ENCODE measurements around the gene EIF5A2. TPM values are rescaled to one million over a fixed set of nuclear protein-coding genes. Genes with fewer than 3 reads are reported as not detected.
"Not testable (repeated sequence)": the region's sequence is repeated elsewhere in the genome, so short reads cannot be mapped to it uniquely, and the experiment has no call there.

The EIF5A2 gene
- total and polyA plus RNA-seq, 10 of the 15 experiments (the other 5 are each of a cell fraction or from before 2014, with no cell fraction given) = 0.76 to 3.0 (median 2.2) TPM

GRCh38 chr3:170923553-170923952, 15.1 kb upstream of the EIF5A2 start:
- H3K9me3 ChIP-seq (replicated peaks; ENCODE audit: control insufficient read depth, insufficient read depth, low read length); H3K27me3 ChIP-seq (replicated peaks in 1 of 2; ENCODE audit: control insufficient read depth in 2 of 2, insufficient read depth in 2 of 2, low read length in 1 of 2); intact Hi-C loops (cut with micrococcal nuclease; ENCODE audit: unreplicated experiment); H3K79me2 ChIP-seq (ENCODE audit: control insufficient read depth, insufficient read depth, low read length); ATAC-seq; H3K27ac ChIP-seq (ENCODE audit: control insufficient read depth, insufficient read depth); H3K4me1 ChIP-seq (ENCODE audit: control insufficient read depth, insufficient read depth, low read length); SMC1A ChIA-PET (ENCODE audit: uncharacterized antibody, unreplicated experiment); H3K4me2 ChIP-seq (ENCODE audit: control insufficient read depth, insufficient read depth); H2AFZ ChIP-seq (ENCODE audit: control insufficient read depth, low read depth, low read length); POLR2A ChIA-PET; BruUV-seq (replicated peaks); DNase-seq (ENCODE audit: low read depth, low spot score); H4K20me1 ChIP-seq (ENCODE audit: control insufficient read depth, insufficient read depth); FAIRE-seq; H3K36me3 ChIP-seq (ENCODE audit: control insufficient read depth in 2 of 2, insufficient read depth in 2 of 2, low read length in 1 of 2); CTCF ChIA-PET; in situ Hi-C loops (cut with MboI); H3K9ac ChIP-seq (ENCODE audit: control insufficient read depth, insufficient read depth, low read length); RAD21 ChIA-PET (ENCODE audit: unreplicated experiment); H3K4me3 ChIP-seq: not testable (repeated sequence)
- WGBS (ENCODE audit: insufficient coverage, insufficient replicate concordance, low lambda C conversion rate, missing lambda C conversion rate) = 89% methylated on average over 12 of the region's 27 CpGs

- 19% methylated on average over 4 of the region's 4 CpGs for WGBS (ENCODE audit: insufficient coverage, insufficient replicate concordance, low lambda C conversion rate, missing lambda C conversion rate)
- DNase-seq (ENCODE audit: low read depth, low spot score) = no peak
- H3K27ac ChIP-seq (ENCODE audit: control insufficient read depth, insufficient read depth) = no peak overlapping the region
- BruUV-seq (replicated peaks) = no TSS peak
- POLR2A ChIA-PET = no interaction called here
- no peaks in the 10 kb centered on the region for H3K36me3 ChIP-seq (ENCODE audit: control insufficient read depth in 2 of 2, insufficient read depth in 2 of 2, low read length in 1 of 2)
- no peak overlapping the region for H3K4me2 ChIP-seq (ENCODE audit: control insufficient read depth, insufficient read depth)
- in situ Hi-C loops (cut with MboI) (no loop called here), intact Hi-C loops (cut with micrococcal nuclease; ENCODE audit: unreplicated experiment) (no loop called here)
- no peak overlapping the region for H2AFZ ChIP-seq (ENCODE audit: control insufficient read depth, low read depth, low read length)
- no peak for ATAC-seq
- RAD21 ChIA-PET (ENCODE audit: unreplicated experiment) = no interaction called here
- no peak for TF ChIP-seq ATF3 (IDR thresholded peaks at IDR 0.05; ENCODE audit: borderline replicate concordance, extremely low read depth, low read depth, low read length)
- no peak for TF ChIP-seq HDAC6 (IDR thresholded peaks at IDR 0.05; ENCODE audit: unreplicated experiment)
- TF ChIP-seq PML (IDR thresholded peaks at IDR 0.05; ENCODE audit: low read length) = no peak
- no peak for TF ChIP-seq ZZZ3 (IDR thresholded peaks at IDR 0.05; ENCODE audit: control insufficient read depth, insufficient read length, low read depth)
- TF ChIP-seq NFYB (IDR thresholded peaks at IDR 0.05; ENCODE audit: insufficient read depth, low read depth, low read length) = no peak
- TF ChIP-seq RAD51 (IDR thresholded peaks at IDR 0.05) = no peak
- TF ChIP-seq ZBTB40 (IDR thresholded peaks at IDR 0.05; ENCODE audit: borderline replicate concordance) = no peak
- TF ChIP-seq PBX3 (IDR thresholded peaks at IDR 0.05; ENCODE audit: insufficient replicate concordance, low read depth, low read length) = no peak
- TF ChIP-seq CBFB (IDR thresholded peaks at IDR 0.05; ENCODE audit: low read depth) = no peak
- no peak overlapping the region for H3K9ac ChIP-seq (ENCODE audit: control insufficient read depth, insufficient read depth, low read length)
- H3K79me2 ChIP-seq (ENCODE audit: control insufficient read depth, insufficient read depth, low read length) = no peaks in the 10 kb centered on the region
- H3K27me3 ChIP-seq (replicated peaks in 1 of 2; ENCODE audit: control insufficient read depth in 2 of 2, insufficient read depth in 2 of 2, low read length in 1 of 2) = no peaks in the 10 kb centered on the region
- no peak overlapping the region for H3K4me3 ChIP-seq
- H3K4me1 ChIP-seq (ENCODE audit: control insufficient read depth, insufficient read depth, low read length) = no peaks in the 10 kb centered on the region
- FAIRE-seq = no peak
- SMC1A ChIA-PET (ENCODE audit: uncharacterized antibody, unreplicated experiment) = no interaction called here
- H3K9me3 ChIP-seq (replicated peaks; ENCODE audit: control insufficient read depth, insufficient read depth, low read length) = no peaks in the 10 kb centered on the region; the same call in 2 of the 3 replicates
- no peaks in the 10 kb centered on the region for H4K20me1 ChIP-seq (ENCODE audit: control insufficient read depth, insufficient read depth)
- CTCF ChIA-PET = no interaction called here
Measured at GRCh38 chr3:170918715-170919114, 10.3 kb upstream of the EIF5A2 start.
